ENCODE data around the gene NOL9. TPM values are rescaled to one million over a fixed set of nuclear protein-coding genes. Genes with fewer than 3 reads are reported as not detected.

The NOL9 gene
- total RNA-seq, 2 experiments from 2014 or later: 37.6 to 40.8 TPM

DNA sequence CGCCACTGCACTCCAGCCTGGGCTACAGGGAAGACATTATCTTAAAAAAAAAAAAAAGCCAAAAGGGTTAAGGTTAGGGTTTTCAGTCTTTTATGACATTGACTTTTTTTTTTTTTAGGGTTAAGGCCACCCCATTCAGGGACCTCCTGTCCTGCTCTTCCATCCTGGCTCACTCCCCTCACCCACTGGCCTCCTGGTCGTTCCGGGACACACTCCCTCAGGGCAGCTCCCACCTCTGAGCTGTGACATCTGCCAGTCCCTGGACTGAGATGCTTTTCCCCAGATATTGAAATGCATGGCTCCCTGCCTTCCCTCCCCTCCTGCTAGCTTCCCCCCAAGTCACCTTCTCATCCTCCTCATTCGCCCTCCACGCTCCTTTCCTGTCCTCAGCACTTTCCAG is 72.5 kb downstream of the NOL9 start:
- H3K27me3 Mint-ChIP-seq: peaks cover 21% of the 10 kb centered on the region
- peaks cover 7% of the 10 kb centered on the region for H3K4me1 Mint-ChIP-seq
- no peaks in the 10 kb centered on the region for H3K9me3 Mint-ChIP-seq
- H3K27ac Mint-ChIP-seq: no peak overlapping the region
- no peak for DNase-seq
- POLR2A ChIA-PET: no interaction called here
- H3K36me3 Mint-ChIP-seq: no peaks in the 10 kb centered on the region
- H3K4me3 Mint-ChIP-seq: no peak overlapping the region
- ATAC-seq (ENCODE audit: low read depth): no peak

DNA sequence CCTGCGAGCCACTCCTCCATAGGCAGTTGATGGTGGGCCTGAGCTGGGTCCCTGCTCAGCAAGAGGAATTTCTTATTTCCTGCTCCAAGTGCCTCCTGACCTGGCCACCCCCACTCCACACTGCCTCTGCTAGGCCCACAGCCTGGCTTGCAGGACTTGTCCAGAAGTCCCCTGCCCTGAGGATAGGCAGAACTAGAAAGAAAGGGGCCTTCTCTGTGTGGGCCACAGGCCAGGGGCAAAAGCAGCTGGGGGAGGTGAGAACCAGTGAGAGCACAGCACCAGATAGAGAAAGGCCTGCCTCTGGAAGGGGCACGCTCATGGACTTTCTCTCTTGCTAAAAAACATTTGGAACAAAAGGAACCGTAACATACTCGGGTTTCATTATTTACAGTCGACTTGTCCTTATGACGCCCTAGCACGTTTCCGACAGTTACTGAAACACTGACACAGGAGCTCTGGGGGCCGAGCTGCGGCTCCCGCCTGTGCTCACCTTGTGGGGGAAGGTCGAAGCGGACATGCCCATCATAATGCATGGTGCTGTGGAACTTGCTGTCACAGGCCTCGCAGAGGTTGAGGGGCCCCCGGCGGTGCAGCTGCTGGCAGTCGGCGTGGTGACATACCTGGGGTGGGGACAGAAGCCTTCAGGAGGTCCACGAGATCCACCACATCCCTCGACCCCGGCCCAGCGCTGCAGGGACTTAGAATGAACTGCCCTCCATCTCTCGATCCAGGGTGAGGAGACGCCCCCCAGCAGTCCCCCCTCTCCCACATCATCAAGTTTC is 77.1 kb downstream of the NOL9 start:
- POLR2A ChIA-PET: interaction anchor here (1.0 kb wide), 1 partner anchor 26 kb away, joined by 3 read pairs; no protein-coding TSS in a partner anchor

DNA sequence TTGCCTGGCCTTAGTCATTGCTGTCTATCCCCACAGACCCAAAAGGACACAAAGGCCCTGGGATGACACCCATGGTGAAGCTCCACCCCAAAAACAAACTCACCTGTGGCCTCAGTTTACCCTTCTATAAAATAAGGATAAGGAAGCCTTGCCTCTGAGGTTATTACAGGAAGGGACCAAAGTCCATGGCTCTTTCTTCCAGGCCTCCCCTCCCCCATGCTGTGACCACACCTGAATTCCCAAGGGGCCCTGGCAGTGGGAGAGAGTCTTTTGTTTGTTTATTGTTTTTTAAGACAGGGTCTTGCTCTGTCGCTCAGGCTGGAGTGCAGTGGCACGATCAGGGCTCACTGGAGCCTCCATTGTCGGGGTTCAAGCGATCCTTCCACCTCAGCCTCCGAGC is 77.8 kb downstream of the NOL9 start:
- no peak overlapping the region for H3K27ac Mint-ChIP-seq
- H3K4me1 Mint-ChIP-seq: peaks cover 3% of the 10 kb centered on the region
- H3K36me3 Mint-ChIP-seq: no peaks in the 10 kb centered on the region
- H3K4me3 Mint-ChIP-seq: no peak overlapping the region
- DNase-seq (no peak), ATAC-seq (ENCODE audit: low read depth) (no peak)
- POLR2A ChIA-PET: interaction anchor here (1.0 kb wide), 1 partner anchor 27 kb away, joined by 3 read pairs; no protein-coding TSS in a partner anchor
- H3K9me3 Mint-ChIP-seq: no peaks in the 10 kb centered on the region
- H3K27me3 Mint-ChIP-seq: peaks cover 2% of the 10 kb centered on the region

More for the DNA sequence above, 77.1 kb downstream of the NOL9 start:
- no peaks in the 10 kb centered on the region for H3K9me3 Mint-ChIP-seq
- H3K4me3 Mint-ChIP-seq: no peak overlapping the region
- H3K4me1 Mint-ChIP-seq: peaks cover 3% of the 10 kb centered on the region
- ATAC-seq (ENCODE audit: low read depth) (no peak), DNase-seq (no peak)
- peaks cover 2% of the 10 kb centered on the region for H3K27me3 Mint-ChIP-seq
- no peak overlapping the region for H3K27ac Mint-ChIP-seq
- H3K36me3 Mint-ChIP-seq: no peaks in the 10 kb centered on the region

DNA sequence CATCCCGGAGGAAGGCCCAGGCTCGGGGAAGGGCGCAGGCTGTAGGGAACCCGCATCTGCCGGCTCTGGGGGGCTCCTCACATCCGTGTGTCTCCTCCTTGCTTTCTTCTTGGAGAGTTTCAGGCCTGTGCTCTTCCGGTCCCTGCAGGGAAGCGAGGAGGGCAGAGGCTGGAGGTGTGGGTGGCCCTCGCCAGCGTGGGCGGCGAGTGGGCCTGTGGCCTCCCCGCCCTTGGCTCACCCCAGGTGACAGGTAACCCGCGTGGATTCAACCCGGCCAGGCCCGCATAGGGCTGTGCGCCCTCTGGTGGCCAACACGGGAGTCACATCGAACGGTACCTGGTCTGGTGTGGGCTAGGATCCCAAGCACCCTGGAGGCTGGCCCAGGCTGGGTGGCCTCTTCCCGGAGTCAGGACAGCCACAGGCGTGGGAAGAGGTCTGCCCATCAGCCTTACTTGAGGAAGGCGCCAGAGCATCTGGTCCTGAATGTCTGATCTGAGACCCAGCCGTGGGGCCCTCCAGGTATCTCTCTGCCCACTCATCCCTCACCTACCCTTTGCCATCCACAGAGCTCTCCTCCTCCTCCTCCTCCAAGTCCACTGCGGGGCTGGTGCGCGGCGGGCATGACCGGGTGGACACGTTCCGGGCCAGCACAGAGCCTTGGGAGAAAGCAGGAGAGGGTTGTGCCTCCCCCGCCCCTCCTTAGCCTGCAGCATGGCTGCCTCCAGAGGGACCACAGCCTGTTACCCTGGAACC is 78.8 kb downstream of the NOL9 start:
- H3K4me1 Mint-ChIP-seq: peaks cover 3% of the 10 kb centered on the region
- POLR2A ChIA-PET: interaction anchor here (0.6 kb wide), 1 partner anchor 181 kb away, joined by 3 read pairs; no protein-coding TSS in a partner anchor
- no peak overlapping the region for H3K4me3 Mint-ChIP-seq
- no peaks in the 10 kb centered on the region for H3K9me3 Mint-ChIP-seq
- H3K27me3 Mint-ChIP-seq: peaks cover 2% of the 10 kb centered on the region
- no peaks in the 10 kb centered on the region for H3K36me3 Mint-ChIP-seq
- DNase-seq (peak; percentile 85), ATAC-seq (ENCODE audit: low read depth) (peak; percentile 86)
- H3K27ac Mint-ChIP-seq: no peak overlapping the region

GRCh38 chr1:6474815-6475282 is 79.5 kb downstream of the NOL9 start:
- H3K27me3 Mint-ChIP-seq: peaks cover 2% of the 10 kb centered on the region
- H3K27ac Mint-ChIP-seq: no peak overlapping the region
- no peak overlapping the region for H3K4me3 Mint-ChIP-seq
- no peaks in the 10 kb centered on the region for H3K9me3 Mint-ChIP-seq
- POLR2A ChIA-PET: no interaction called here
- H3K36me3 Mint-ChIP-seq: no peaks in the 10 kb centered on the region
- ATAC-seq (ENCODE audit: low read depth): no peak
- H3K4me1 Mint-ChIP-seq: peaks cover 3% of the 10 kb centered on the region
- no peak for DNase-seq

- peaks cover 3% of the 10 kb centered on the region for H3K4me1 Mint-ChIP-seq
- no peaks in the 10 kb centered on the region for H3K36me3 Mint-ChIP-seq
- DNase-seq: no peak
- peaks cover 2% of the 10 kb centered on the region for H3K27me3 Mint-ChIP-seq
- ATAC-seq (ENCODE audit: low read depth): no peak
- H3K27ac Mint-ChIP-seq: no peak overlapping the region
- H3K9me3 Mint-ChIP-seq: no peaks in the 10 kb centered on the region
- no peak overlapping the region for H3K4me3 Mint-ChIP-seq
- POLR2A ChIA-PET: no interaction called here
Measured at GRCh38 chr1:6473974-6474814, 80.1 kb downstream of the NOL9 start.

DNA sequence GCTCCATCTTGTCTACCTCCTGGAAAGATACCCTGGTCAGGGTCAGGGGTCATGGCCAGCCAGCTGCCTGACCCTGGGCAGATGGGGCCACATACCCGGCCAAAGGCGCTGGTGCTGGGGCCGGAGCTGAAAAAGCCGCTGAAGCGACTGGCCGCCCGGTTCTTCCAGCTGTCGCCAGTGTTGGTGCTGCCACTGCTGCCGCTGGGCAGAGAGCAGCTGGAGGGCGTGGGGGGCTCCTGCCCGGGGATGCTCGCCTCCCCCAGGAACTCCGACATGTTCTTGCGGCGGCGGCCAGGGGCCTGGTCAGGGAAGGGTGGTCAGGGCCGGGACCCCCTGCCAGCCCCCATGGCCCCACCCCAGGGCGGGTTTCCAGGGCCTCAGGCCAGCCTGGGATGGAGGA is 81.2 kb downstream of the NOL9 start:
- POLR2A ChIA-PET: interaction anchor here (0.7 kb wide), 1 partner anchor 50 kb away, joined by 3 read pairs; no protein-coding TSS in a partner anchor

GRCh38 chr1:6472391-6472790 is 81.9 kb downstream of the NOL9 start:
- Mint-ChIP-seq H3K4me1 (peaks cover 3% of the 10 kb centered on the region), H3K9me3 (no peaks in the 10 kb centered on the region), H3K27ac (no peak overlapping the region), H3K36me3 (no peaks in the 10 kb centered on the region), H3K4me3 (no peak overlapping the region), H3K27me3 (no peaks in the 10 kb centered on the region)
- ATAC-seq (ENCODE audit: low read depth) (no peak), DNase-seq (no peak)
- POLR2A ChIA-PET: interaction anchor here (0.5 to 0.8 kb wide), 3 partner anchors 13 to 41 kb away, joined by 3 read pairs; no protein-coding TSS in a partner anchor

More for the DNA sequence above, 81.2 kb downstream of the NOL9 start:
- no peak for DNase-seq
- no peaks in the 10 kb centered on the region for H3K9me3 Mint-ChIP-seq
- no peak overlapping the region for H3K4me3 Mint-ChIP-seq
- H3K27ac Mint-ChIP-seq: no peak overlapping the region
- H3K36me3 Mint-ChIP-seq: no peaks in the 10 kb centered on the region
- H3K27me3 Mint-ChIP-seq: peaks cover 2% of the 10 kb centered on the region
- H3K4me1 Mint-ChIP-seq: peaks cover 3% of the 10 kb centered on the region
- no peak for ATAC-seq (ENCODE audit: low read depth)

DNA sequence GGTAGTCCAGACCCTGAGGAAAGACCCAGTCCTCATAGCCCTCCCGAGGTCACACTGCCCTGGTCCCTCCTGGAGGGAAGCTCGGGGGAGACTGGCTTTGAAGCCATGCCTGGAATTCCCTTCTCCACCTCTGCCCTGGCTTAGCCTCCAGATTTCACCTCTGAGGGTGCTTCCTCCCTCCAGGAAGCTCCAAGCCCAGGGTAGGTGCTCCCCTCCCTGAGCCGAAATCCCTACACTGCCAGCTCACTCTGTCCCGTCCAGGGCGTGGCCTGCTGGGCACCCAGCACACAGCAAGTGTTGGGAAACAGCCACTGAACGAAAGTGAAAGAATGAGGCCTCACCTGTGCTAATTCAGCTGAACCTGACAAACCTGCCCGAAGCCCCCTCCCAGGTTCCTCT is 82.3 kb downstream of the NOL9 start:
- POLR2A ChIA-PET: interaction anchor here (0.5 to 0.8 kb wide), 3 partner anchors 12 to 40 kb away, joined by 3 read pairs; no protein-coding TSS in a partner anchor
- no peak for DNase-seq
- H3K36me3 Mint-ChIP-seq: no peaks in the 10 kb centered on the region
- H3K27me3 Mint-ChIP-seq: no peaks in the 10 kb centered on the region
- H3K27ac Mint-ChIP-seq: no peak overlapping the region
- peaks cover 3% of the 10 kb centered on the region for H3K4me1 Mint-ChIP-seq
- H3K4me3 Mint-ChIP-seq: no peak overlapping the region
- ATAC-seq (ENCODE audit: low read depth): no peak
- no peaks in the 10 kb centered on the region for H3K9me3 Mint-ChIP-seq

Other genes starting within 250 kb of the NOL9 start
- gene ACOT7, start 160.7 kb downstream of the NOL9 start, total RNA-seq: 10 to 100 TPM; 43.9 to 52.8 TPM
- gene HES2, start 134.6 kb downstream of the NOL9 start, total RNA-seq: under 1 TPM in 1 of 2 experiments, not detected in 1; 0.34 TPM
- 1 to 10 TPM; 1.7 to 2.6 TPM for gene ESPN, start 129.7 kb downstream of the NOL9 start, total RNA-seq
- gene TNFRSF25, start 88.3 kb downstream of the NOL9 start, total RNA-seq: 100 to 1,000 TPM; 137 TPM
- gene PLEKHG5, start 62.8 kb downstream of the NOL9 start, total RNA-seq: 1 to 10 TPM; 4.7 to 5.0 TPM
- not detected for gene TAS1R1, start 794 bp upstream of the NOL9 start, total RNA-seq
- 10 to 100 TPM; 42.7 to 52.9 TPM for gene ZBTB48, start 25.5 kb upstream of the NOL9 start, total RNA-seq
- gene KLHL21, start 48.4 kb upstream of the NOL9 start, total RNA-seq: 10 to 100 TPM; 39.0 to 42.0 TPM
- 10 to 100 TPM; 12.1 TPM for gene PHF13, start 59.2 kb upstream of the NOL9 start, total RNA-seq
- gene THAP3, start 70.4 kb upstream of the NOL9 start, total RNA-seq: 10 to 100 TPM; 21.5 to 25.4 TPM
- gene DNAJC11, start 147.3 kb upstream of the NOL9 start, total RNA-seq: 10 to 100 TPM; 43.0 to 44.6 TPM
- 10 to 100 TPM; 45.5 to 45.6 TPM for gene CAMTA1, start 230.9 kb upstream of the NOL9 start, total RNA-seq

Data from activated naive CD8-positive, alpha-beta T cell treated with anti-CD3 and anti-CD28 coated beads, Interleukin-2, amount 10 ng/mL, durations not matched to agents 7 days and 5 days (primary cell).